ENCODE measurements around the gene TSPAN1.

The TSPAN1 gene

GRCh38 chr1:46204406-46204742, 29.5 kb downstream of the TSPAN1 start:
- FAIRE-seq (no peak), DNase-seq (ENCODE audit: insufficient read length, low spot score) (no peak)
- no peak for TF ChIP-seq CTCF (IDR thresholded peaks at IDR 0.05; ENCODE audit: insufficient read depth, missing control alignments)

DNA sequence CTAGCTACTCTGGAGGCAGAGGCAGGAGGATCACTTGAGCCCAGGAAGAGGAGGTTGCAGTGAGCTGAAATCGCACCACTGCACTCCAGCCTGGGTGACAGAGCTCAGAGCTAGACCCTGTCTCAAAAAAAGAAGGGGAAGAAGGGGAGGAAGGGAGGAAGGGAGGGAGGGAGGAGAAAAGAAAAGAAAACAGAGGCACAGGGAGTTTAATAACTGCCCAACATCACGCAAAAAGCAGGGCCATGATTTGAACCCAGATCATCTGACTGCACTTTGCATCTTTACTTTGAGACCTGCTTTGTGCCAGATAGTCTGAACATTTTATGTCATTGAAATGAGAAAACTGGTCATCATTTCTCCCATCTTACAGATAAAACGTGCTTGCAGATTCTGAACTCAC, 30.3 kb downstream of the TSPAN1 start:
- FAIRE-seq = no peak
- TF ChIP-seq CTCF (IDR thresholded peaks at IDR 0.05; ENCODE audit: insufficient read depth, missing control alignments) = no peak
- no peak for DNase-seq (ENCODE audit: insufficient read length, low spot score)

DNA sequence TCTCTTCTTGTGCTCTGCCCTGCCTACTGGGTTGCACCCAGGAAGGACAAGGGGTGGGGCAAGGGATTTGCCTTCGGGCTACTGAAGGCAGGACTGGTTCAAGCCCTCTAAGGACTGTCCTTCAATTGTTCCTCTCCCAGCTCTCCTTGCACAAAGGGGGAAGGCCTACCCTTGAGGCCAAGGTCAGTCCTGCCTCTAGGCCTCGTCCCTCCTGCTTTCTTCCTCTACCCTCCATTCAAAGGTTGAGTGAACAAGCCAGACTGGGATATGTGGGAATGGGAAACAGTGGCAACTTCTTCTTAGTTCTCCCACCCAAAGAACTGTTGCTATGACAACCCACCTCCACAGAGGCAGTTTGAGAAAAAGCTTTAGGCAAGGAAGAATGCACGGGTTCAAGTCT, 30.9 kb downstream of the TSPAN1 start:
- no peak for FAIRE-seq

DNA sequence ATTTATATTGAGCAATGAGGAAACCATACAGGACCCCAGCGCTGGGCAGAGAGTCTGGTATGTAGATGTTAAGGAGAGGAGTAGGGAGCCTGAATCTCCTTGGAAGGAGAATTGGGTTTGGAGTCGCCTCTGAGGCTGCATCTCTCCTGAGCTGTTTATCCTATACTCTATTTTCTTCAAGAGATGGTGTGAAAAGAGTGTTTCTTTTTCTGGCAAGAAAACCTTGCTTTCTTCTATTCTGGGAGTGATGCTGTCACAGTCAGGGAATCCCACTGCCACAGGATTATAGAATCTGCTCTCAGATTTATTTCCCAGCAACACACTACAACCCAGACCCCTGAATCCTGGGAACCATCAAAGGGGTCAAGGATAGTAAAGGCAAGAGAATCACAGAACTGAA, 31.5 kb downstream of the TSPAN1 start:
- TF ChIP-seq CTCF (IDR thresholded peaks at IDR 0.05; ENCODE audit: insufficient read depth, missing control alignments) = no peak
- DNase-seq (ENCODE audit: insufficient read length, low spot score) (no peak), FAIRE-seq (no peak)

More for the DNA sequence above, 30.9 kb downstream of the TSPAN1 start:
- DNase-seq (ENCODE audit: insufficient read length, low spot score) = no peak
- TF ChIP-seq CTCF (IDR thresholded peaks at IDR 0.05; ENCODE audit: insufficient read depth, missing control alignments) = no peak

GRCh38 chr1:46210561-46210960, 35.7 kb downstream of the TSPAN1 start:
- no peak for TF ChIP-seq CTCF (IDR thresholded peaks at IDR 0.05; ENCODE audit: insufficient read depth, missing control alignments)
- FAIRE-seq (no peak), DNase-seq (ENCODE audit: insufficient read length, low spot score) (no peak)

DNA sequence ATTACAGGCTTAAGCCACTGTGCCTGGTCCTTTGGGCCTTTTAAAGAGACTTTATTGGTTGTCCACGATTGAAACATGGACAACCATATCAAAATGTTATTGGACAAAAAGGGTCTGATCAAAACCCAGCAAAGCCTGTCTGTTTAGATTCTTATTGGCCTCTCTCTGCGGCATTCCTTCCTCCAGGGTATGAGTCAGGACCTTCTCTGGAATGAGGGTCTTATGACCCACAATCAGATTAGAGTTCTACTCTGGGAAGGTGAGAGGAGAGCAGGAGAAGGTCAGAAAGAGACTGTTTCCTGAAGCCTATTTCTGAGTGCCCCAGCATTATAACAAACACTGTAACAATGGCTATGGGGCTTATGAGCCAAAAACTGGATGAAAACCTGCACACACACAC, 36.2 kb downstream of the TSPAN1 start:
- DNase-seq (ENCODE audit: insufficient read length, low spot score) = no peak
- no peak for FAIRE-seq

DNA sequence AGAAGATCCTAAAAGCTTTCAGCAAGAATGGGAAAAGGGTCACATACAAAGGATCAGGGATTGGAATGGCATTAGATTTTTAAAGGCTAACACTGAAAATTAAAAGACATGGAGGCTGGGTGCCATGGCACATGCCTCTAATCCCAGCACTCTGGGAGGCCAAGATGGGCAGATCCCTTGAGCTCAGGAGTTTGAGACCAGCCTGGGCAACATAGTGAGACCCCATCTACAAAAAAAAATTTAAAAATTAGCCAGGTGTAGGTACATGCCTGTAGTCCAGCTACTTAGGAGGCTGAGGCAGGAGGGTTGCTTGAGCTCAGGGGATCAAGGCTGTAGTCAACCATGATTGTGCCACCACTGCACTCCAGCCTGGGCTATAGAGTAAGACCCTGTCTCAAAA, 40.6 kb downstream of the TSPAN1 start:
- no peak for TF ChIP-seq CTCF (IDR thresholded peaks at IDR 0.05; ENCODE audit: insufficient read depth, missing control alignments)
- no peak for FAIRE-seq
- no peak for DNase-seq (ENCODE audit: insufficient read length, low spot score)

More for the DNA sequence above, 36.2 kb downstream of the TSPAN1 start:
- no peak for TF ChIP-seq CTCF (IDR thresholded peaks at IDR 0.05; ENCODE audit: insufficient read depth, missing control alignments)
